Stimulated activated CD8-positive, alpha-beta memory T cell treated with anti-CD3 and anti-CD28 coated beads, Interleukin-15, amount 100 ng/mL, for 48 hours (primary cell): ENCODE measurements around the gene RASGEF1B.
A peak's percentile ranks its signal among the peaks of the same experiment; 100 is the strongest.

Experiments used
- DNase-seq, 2 donors: peaks; one replicate each; pipeline ENCODE4 v3.0.0-alpha.2; 2020; ENCODE audit warnings: low read depth in 2 of 2

RASGEF1B gene

GRCh38 chr4:81471588-81472280, at the start of gene RASGEF1B:
Gene RASGEF1B (minus strand): TSS chr4:81471907. CDS start chr4:81459508, 12,399 bp downstream.
- DNase-seq = peak; percentile 95 to 97

DNA sequence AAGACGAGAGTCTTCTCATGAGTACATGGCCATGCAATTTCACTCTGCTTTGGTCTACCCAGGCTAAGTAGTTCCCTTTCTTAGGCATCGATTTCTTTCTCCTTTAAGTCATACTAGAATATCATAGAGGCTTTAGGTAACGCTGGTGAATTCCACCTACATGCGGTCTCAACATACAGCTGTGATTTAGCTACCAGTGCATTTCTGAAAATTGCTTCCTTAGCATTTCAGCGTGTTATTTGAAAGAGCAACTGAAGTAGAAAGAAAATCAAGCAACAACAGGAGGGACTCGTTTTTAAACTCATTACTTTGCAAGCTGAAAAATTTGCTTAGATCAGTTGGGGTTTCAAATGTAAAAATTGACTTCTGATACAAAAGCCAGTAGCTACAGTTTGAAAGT, 48.1 kb upstream of the RASGEF1B start:
- no peak for DNase-seq

- DNase-seq = no peak
Observed at GRCh38 chr4:81519427-81519773, 47.7 kb upstream of the RASGEF1B start.

GRCh38 chr4:81518762-81519426, 47.2 kb upstream of the RASGEF1B start:
- no peak for DNase-seq

GRCh38 chr4:81516241-81516640, 44.5 kb upstream of the RASGEF1B start:
- DNase-seq = no peak

DNA sequence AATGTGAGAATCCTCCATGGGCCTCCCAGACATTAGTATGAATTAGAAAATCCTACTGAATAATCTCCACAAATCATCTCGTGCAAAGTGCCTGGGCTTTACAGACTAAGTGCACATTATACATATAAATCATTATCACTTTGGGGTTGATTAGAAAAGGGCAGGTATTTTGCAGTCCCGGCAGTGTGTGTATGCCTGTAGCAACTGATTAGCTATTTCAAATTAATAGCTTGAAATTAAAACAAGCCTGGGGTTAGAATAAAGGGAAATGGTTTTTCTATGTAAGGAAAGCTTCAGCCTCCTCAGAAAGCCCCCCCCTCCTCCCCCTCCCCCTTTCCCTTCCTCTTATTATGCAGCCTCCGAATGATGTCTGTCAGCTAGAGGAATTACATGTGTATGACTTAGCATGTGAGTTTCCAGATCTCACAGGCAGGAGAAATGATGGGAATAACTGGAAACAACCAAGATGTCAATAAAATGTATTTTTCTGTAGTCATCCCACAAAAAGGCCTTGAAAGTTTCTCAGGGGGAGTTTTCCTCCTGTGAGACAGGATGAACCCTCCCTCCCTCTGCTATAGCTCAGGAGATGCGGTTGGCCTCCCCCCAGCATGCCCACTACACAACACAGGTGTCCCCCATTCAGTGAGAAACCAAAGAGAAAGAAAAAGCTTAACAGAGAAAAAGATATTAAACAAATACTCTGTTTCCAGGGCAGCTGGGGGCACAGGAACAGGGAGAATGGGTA, 41.2 kb upstream of the RASGEF1B start:
- no peak for DNase-seq

DNA sequence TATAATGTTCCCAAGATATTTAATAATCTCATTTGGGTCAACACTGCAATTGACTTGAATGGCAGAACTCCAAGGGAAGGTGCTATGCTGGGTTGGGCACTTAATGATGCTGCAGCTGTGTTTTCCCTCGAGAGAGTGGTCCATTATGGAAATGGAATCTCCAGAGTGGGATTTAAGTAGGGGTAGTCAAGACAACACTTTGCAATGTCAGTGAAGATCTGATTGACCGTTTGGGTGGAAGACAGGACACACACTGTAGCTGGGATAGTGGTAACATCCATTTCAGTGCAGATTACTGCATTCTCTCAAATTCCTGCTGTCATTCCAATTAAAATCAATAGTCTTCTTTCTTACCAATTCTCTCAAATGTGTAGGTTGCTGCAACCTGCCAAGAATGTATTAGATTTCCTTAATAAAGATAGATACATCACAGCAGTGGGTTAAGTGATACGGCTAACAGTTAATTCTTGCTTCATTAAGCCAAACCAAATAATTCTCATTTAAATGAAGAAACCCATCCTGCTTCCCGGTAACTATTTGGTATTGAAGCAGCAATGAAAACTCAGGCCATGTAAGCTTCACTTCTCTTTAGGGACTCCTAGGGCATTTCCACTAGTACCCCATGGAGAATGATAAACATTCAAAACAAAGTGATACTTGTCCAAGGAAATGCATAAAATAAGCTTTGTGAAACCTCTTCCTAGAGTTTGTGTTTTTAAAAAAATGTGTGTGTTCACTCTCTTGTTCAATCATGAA, 40.5 kb upstream of the RASGEF1B start:
- DNase-seq = no peak

DNA sequence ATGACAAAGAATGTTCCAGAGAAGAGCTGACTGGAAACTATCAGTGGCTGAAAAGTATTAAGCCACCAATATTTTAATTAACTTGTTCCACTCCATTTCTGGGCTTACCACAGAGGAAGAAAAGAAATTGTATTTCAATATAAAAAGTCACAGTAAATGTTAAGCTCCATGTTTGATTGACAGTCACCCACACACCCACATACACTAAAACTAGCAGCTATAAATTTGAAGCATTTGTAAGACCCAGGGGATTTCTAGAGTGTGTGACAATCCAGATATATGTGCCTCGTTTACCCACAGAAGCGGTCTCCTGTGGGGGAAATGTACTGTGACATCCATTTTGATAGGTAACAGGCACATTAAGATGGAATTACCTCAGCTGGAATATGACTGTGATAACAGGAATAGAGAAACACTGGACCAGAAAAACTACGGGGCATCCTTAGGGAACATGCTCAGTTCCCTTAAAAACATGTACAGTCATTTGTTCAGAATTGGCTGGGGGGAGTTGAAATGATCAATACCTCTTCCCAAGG, 39.0 kb upstream of the RASGEF1B start:
- no peak for DNase-seq

DNA sequence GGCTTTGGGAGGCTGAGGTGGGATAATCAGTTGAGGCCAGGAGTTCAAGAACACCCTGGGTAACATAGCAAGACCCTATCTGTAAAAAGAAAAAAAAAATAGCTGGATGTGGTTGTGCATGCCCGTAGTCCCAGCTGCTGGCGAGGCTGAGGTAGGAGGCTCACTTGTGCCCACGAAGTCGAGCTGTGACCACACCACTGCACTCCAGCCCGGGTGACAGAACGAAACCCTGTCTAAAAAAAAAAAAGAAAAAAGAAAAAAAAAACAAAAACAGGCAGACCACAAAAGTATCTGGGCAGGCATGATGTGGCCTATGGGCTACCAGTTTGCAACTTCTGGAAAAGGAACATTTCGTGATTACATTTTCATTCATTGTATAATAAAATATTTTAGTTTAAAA, 38.1 kb upstream of the RASGEF1B start:
- no peak for DNase-seq

GRCh38 chr4:81509191-81509590, 37.5 kb upstream of the RASGEF1B start:
- no peak for DNase-seq

DNA sequence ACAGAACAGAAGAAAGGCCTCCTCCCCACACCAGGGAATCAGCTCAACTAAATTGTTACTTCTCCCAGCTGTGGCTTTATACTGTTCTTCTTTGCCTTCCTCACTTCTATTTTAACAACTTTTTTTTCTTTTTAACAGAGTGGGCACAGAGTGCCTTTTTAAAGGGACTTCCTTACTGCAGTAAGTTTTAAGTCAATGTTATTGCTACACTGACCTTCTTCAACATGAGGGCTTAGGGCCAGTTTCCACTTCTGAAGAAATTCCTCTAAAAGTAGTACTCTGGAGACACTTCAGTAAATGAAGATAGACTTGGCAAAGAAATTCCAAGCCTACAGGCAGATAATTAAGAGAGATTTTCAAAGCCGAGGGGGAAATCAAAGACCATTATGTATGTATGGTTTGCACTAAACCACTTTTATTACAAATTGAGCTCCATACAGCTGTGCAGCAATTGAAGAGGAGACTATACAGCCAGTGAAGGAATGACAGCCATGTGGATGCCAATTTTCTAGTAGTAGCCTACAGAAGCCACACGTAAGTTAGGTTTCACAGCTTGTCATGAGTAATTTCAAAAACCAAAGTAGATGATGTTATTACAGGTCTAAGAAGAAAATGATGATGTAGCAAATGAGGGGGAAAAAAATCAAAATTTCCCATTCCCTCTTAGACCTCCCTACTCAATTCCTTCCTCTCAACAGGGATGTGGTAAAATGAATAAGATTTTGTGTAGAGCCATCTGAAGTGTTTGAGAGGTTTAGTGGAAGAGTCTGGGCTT, 36.9 kb upstream of the RASGEF1B start:
- DNase-seq = no peak

- DNase-seq = no peak
Observed at GRCh38 chr4:81507530-81507929, 35.8 kb upstream of the RASGEF1B start.

DNA sequence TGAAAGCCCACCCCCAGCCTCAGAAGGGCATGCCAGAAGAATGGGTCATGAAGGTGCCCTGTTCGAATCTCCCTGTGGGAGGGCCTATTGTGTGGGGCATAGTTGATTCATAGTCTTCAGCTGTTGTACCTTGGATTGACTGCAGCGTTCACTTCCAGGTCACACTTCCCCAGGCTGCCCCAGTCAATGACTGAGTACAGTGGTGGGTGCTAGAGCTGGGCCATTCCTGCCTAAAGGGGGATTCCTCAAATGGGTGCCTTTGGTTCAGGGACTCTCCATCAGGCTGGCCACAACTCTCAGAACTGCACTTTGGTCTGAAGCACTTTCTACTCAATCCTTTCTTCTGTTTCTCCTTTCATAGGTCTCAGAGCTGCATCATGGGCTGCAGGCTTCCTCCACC, 35.0 kb upstream of the RASGEF1B start:
- peak; percentile 2 to 21 for DNase-seq

GRCh38 chr4:81505726-81506125, 34.0 kb upstream of the RASGEF1B start:
- DNase-seq = no peak

GRCh38 chr4:81505004-81505598, 33.4 kb upstream of the RASGEF1B start:
- peak; percentile 26 to 35 for DNase-seq

DNA sequence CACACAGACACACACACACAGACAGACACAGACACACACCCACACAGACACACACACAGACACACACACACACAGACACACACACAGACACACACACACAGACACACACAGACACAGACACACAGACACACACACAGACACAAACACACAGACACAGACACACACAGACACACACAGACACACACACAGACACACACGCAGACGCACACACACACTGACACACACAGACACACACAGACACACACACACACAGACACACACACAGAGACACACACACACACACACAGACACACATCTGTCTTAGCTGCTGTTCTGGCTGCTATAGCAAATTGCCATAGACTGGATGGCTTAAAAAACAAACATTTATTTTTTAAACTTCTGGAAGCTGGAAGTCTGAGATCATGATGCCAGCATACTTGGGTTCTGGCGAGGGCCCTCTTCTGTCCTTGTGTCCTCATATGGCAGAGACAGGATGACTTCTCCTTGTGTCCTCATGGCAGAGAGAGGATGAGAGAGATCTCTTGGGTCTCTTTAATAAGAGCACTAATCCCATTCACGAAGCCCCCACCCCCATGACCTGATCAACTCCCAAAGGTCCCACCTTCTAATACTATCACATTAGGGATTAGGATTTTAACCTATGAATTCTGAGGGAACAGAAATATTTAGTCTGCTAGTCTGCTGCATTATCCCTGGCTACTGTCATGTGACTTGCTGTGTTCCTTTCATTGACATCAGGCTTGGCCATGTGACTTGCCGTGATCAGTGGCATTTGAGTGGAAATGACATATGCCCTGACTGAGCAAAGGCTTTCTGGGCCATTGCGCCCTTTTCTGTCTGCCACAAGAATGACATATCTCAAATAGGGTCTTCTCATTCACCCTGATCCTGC, 32.7 kb upstream of the RASGEF1B start:
- DNase-seq = peak in 1 of 2 donors; percentile 3

- DNase-seq = no peak
Observed at GRCh38 chr4:81503586-81503985, 31.9 kb upstream of the RASGEF1B start.

GRCh38 chr4:81502564-81502963, 30.9 kb upstream of the RASGEF1B start:
- no peak for DNase-seq

DNA sequence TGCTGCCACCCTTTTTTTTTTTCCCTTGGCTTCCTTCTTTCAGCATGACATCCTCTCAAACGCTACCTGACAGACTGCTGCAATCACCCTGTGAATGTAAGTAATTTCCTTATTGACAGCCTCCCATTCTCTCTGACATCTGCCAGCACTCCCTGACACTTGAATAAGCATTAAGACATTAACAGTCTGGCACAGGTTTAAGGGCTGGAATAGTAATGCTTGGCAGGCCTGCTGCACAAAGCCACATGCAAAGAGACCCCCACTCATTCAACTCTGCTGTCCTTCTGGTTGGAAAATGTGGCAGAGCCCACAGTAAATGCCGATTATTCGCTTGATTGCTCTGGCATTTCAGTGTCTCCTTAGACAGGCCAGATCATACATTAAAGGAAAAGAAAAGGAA, 28.1 kb upstream of the RASGEF1B start:
- DNase-seq = no peak
